Naive B cell (primary cell): ENCODE results near the gene RNF214. TPM values are rescaled to one million over a fixed set of nuclear protein-coding genes. Genes with fewer than 3 reads are reported as not detected.
A peak's percentile ranks its signal among the peaks of the same experiment; 100 is the strongest.

Experiments
- ATAC-seq, 2 donors: fragments of 150-1000 bp; cut with Tn5 transposase; 2 replicates each; pipeline ENCODE4 v1.10.0; 2021; ENCODE audit warnings: low read depth in 2 of 2, mild to moderate bottlenecking in 2 of 2, moderate library complexity in 2 of 2
- DNase-seq: peaks from one replicate; pipeline ENCODE4 v3.0.0; 2022
- H3K27ac Mint-ChIP-seq, 6 donors: one replicate each; pipeline ENCODE4 v1.8.0; 2020 to 2022; ENCODE audit warnings: mild to moderate bottlenecking in 6 of 6, mixed read lengths in 6 of 6, moderate library complexity in 5 of 6, inconsistent platforms in 2 of 6
- H3K27me3 Mint-ChIP-seq, 3 donors: one replicate each; pipeline ENCODE4 v1.8.0; 2021 to 2022; ENCODE audit warnings: mixed read lengths in 3 of 3, mild to moderate bottlenecking in 1 of 3
- H3K36me3 Mint-ChIP-seq, 2 donors: one replicate each; pipeline ENCODE4 v1.8.0; 2020 to 2022; ENCODE audit warnings: mixed read lengths in 2 of 2, inconsistent platforms in 1 of 2, mild to moderate bottlenecking in 1 of 2
- H3K4me1 Mint-ChIP-seq, 3 donors: one replicate each; pipeline ENCODE4 v1.8.0; 2020 to 2022; ENCODE audit warnings: mixed read lengths in 3 of 3, inconsistent platforms in 1 of 3, mild to moderate bottlenecking in 1 of 3, moderate library complexity in 1 of 3
- H3K4me3 Mint-ChIP-seq, 8 donors: one replicate each; pipeline ENCODE4 v1.8.0; 2020 to 2022; ENCODE audit warnings: mild to moderate bottlenecking in 8 of 8, mixed read lengths in 8 of 8, moderate library complexity in 8 of 8, inconsistent platforms in 2 of 8
- H3K9me3 Mint-ChIP-seq, 7 donors: one replicate each; pipeline ENCODE4 v1.8.0; 2020 to 2022; ENCODE audit warnings: mixed read lengths in 7 of 7, mild to moderate bottlenecking in 5 of 7, inconsistent platforms in 2 of 7, moderate library complexity in 1 of 7
- polyA plus RNA-seq, 6 donors: library from polyadenylated mRNA; unstranded; fragments of 300-500 nt; fragmentation: Illumina TruSeq; gene quantifications; one replicate each; pipeline ENCODE4 v1.2.3, GENCODE V29; 2021; ENCODE audit warnings: low read depth in 6 of 6

The RNF214 gene
- polyA plus RNA-seq, 6 donors from 2014 or later, result 1.4 to 15.5 (median 13.4) TPM

GRCh38 chr11:117223741-117224689 lies 8.5 kb upstream of the RNF214 start:
- Mint-ChIP-seq H3K4me1 (peaks cover 11 to 28% (median 19%) of the 10 kb centered on the region in 3 donors), H3K4me3 (no peak overlapping the region), H3K27ac (peak overlapping the region in 3 of 6 donors; percentile 15 to 66 (median 58)), H3K9me3 (no peaks in the 10 kb centered on the region), H3K27me3 (no peaks in the 10 kb centered on the region), H3K36me3 (peaks cover 15 to 22% of the 10 kb centered on the region in 2 donors)
- DNase-seq, result no peak
- ATAC-seq, result no peak

- H3K4me3 Mint-ChIP-seq, result no peak overlapping the region
- H3K27me3 Mint-ChIP-seq, result no peaks in the 10 kb centered on the region
- H3K9me3 Mint-ChIP-seq, result no peaks in the 10 kb centered on the region
- peak overlapping the region in 1 of 6 donors; percentile 84 for H3K27ac Mint-ChIP-seq
- peaks cover 23 to 35% (median 33%) of the 10 kb centered on the region in 3 donors for H3K4me1 Mint-ChIP-seq
- DNase-seq (no peak), ATAC-seq (no peak)
- H3K36me3 Mint-ChIP-seq, result peaks cover 10 to 15% of the 10 kb centered on the region in 2 donors
These were observed 6.8 kb upstream of the RNF214 start for GRCh38 chr11:117225553-117226170.

- DNase-seq, result peak; percentile 70
- peak overlapping the region in 2 of 8 donors; percentile 41 to 49 for H3K4me3 Mint-ChIP-seq
- no peaks in the 10 kb centered on the region for H3K27me3 Mint-ChIP-seq
- H3K27ac Mint-ChIP-seq, result peak overlapping the region in 5 of 6 donors; percentile 11 to 90 (median 40)
- peak; percentile 74 to 81 for ATAC-seq
- H3K4me1 Mint-ChIP-seq, result peaks cover 31 to 45% (median 43%) of the 10 kb centered on the region in 3 donors
- peaks cover 10 to 15% of the 10 kb centered on the region in 2 donors for H3K36me3 Mint-ChIP-seq
- no peaks in the 10 kb centered on the region for H3K9me3 Mint-ChIP-seq
These were observed 5.8 kb upstream of the RNF214 start for GRCh38 chr11:117226388-117227385.

- H3K27me3 Mint-ChIP-seq, result no peaks in the 10 kb centered on the region
- no peak for DNase-seq
- no peak for ATAC-seq
- H3K4me3 Mint-ChIP-seq, result peak overlapping the region in 3 of 8 donors; percentile 19 to 83 (median 51)
- no peaks in the 10 kb centered on the region for H3K9me3 Mint-ChIP-seq
- H3K27ac Mint-ChIP-seq, result peak overlapping the region in 4 of 6 donors; percentile 11 to 75 (median 50)
- H3K36me3 Mint-ChIP-seq, result peaks cover 10 to 23% of the 10 kb centered on the region in 2 donors
- H3K4me1 Mint-ChIP-seq, result peaks cover 33 to 52% (median 49%) of the 10 kb centered on the region in 3 donors
These were observed 4.4 kb upstream of the RNF214 start for GRCh38 chr11:117228091-117228490.

- Mint-ChIP-seq H3K4me3 (peak overlapping the region in 6 of 8 donors; percentile 86 to 99 (median 96)), H3K4me1 (peaks cover 35 to 63% (median 62%) of the 10 kb centered on the region in 3 donors), H3K27ac (peak overlapping the region in 3 of 6 donors; percentile 86 to 99 (median 92)), H3K9me3 (no peaks in the 10 kb centered on the region), H3K27me3 (no peaks in the 10 kb centered on the region), H3K36me3 (peaks cover 10 to 23% of the 10 kb centered on the region in 2 donors)
- ATAC-seq, result no peak
- DNase-seq, result no peak
These were observed 3.1 kb upstream of the RNF214 start for GRCh38 chr11:117229411-117229810.

- Mint-ChIP-seq H3K4me1 (peaks cover 35 to 64% (median 63%) of the 10 kb centered on the region in 3 donors), H3K27ac (peak overlapping the region; percentile 86 to 99 (median 96)), H3K36me3 (peaks cover 10 to 23% of the 10 kb centered on the region in 2 donors), H3K9me3 (no peaks in the 10 kb centered on the region), H3K27me3 (no peaks in the 10 kb centered on the region), H3K4me3 (peak overlapping the region; percentile 95 to 99 (median 98))
- no peak for DNase-seq
- no peak for ATAC-seq
These were observed 2.6 kb upstream of the RNF214 start for GRCh38 chr11:117229931-117230285.

GRCh38 chr11:117230286-117230961 lies 2.0 kb upstream of the RNF214 start:
- H3K9me3 Mint-ChIP-seq, result no peaks in the 10 kb centered on the region
- H3K4me3 Mint-ChIP-seq, result peak overlapping the region; percentile 95 to 99 (median 98)
- DNase-seq (peak; percentile 61), ATAC-seq (peak; percentile 37 to 39)
- H3K4me1 Mint-ChIP-seq, result peaks cover 35 to 64% (median 63%) of the 10 kb centered on the region in 3 donors
- peaks cover 10 to 23% of the 10 kb centered on the region in 2 donors for H3K36me3 Mint-ChIP-seq
- peak overlapping the region; percentile 38 to 99 (median 96) for H3K27ac Mint-ChIP-seq
- no peaks in the 10 kb centered on the region for H3K27me3 Mint-ChIP-seq

GRCh38 chr11:117230999-117231841 lies 1.3 kb upstream of the RNF214 start:
- ATAC-seq, result no peak
- no peaks in the 10 kb centered on the region for H3K9me3 Mint-ChIP-seq
- peaks cover 35 to 64% (median 59%) of the 10 kb centered on the region in 3 donors for H3K4me1 Mint-ChIP-seq
- no peak for DNase-seq
- H3K36me3 Mint-ChIP-seq, result peaks cover 10 to 23% of the 10 kb centered on the region in 2 donors
- H3K27ac Mint-ChIP-seq, result peak overlapping the region; percentile 58 to 99 (median 96)
- peak overlapping the region; percentile 95 to 99 (median 98) for H3K4me3 Mint-ChIP-seq
- H3K27me3 Mint-ChIP-seq, result no peaks in the 10 kb centered on the region

GRCh38 chr11:117231842-117232091 lies 704 bp upstream of the RNF214 start, which contains the start of gene PCSK7:
Gene PCSK7, minus strand, starts transcription at chr11:117232073. Its CDS starts 2,229 bp downstream, at chr11:117229844.
- Mint-ChIP-seq H3K9me3 (no peaks in the 10 kb centered on the region), H3K27me3 (no peaks in the 10 kb centered on the region), H3K4me1 (peaks cover 31 to 58% (median 53%) of the 10 kb centered on the region in 3 donors), H3K36me3 (peaks cover 11 to 18% of the 10 kb centered on the region in 2 donors), H3K4me3 (peak within 1 kb of the TSS; percentile 95 to 100 (median 99)), H3K27ac (peak within 1 kb of the TSS; percentile 98 to 100 (median 99))
- DNase-seq, result no peak
- no peak for ATAC-seq

- H3K27me3 Mint-ChIP-seq, result no peaks in the 10 kb centered on the region
- peak overlapping the region; percentile 76 to 99 (median 92) for H3K27ac Mint-ChIP-seq
- H3K4me3 Mint-ChIP-seq, result peak overlapping the region; percentile 85 to 98 (median 89)
- no peak for ATAC-seq
- H3K4me1 Mint-ChIP-seq, result peaks cover 31 to 56% (median 50%) of the 10 kb centered on the region in 3 donors
- H3K36me3 Mint-ChIP-seq, result peaks cover 10 to 14% of the 10 kb centered on the region in 2 donors
- no peak for DNase-seq
- no peaks in the 10 kb centered on the region for H3K9me3 Mint-ChIP-seq
These were observed 489 bp downstream of the RNF214 start for GRCh38 chr11:117232911-117233409.

GRCh38 chr11:117238221-117238620 lies 5.8 kb downstream of the RNF214 start:
- ATAC-seq, result no peak
- Mint-ChIP-seq H3K4me1 (peaks cover 1 to 13% (median 11%) of the 10 kb centered on the region in 3 donors), H3K36me3 (peaks cover 7 to 14% of the 10 kb centered on the region in 2 donors), H3K4me3 (no peak overlapping the region), H3K27ac (peak overlapping the region in 1 of 6 donors; percentile 39), H3K9me3 (no peaks in the 10 kb centered on the region), H3K27me3 (no peaks in the 10 kb centered on the region)
- no peak for DNase-seq
